Heart right ventricle (tissue), 16 donors: Measurements from ENCODE around the gene GIPC2. TPM values are rescaled to one million over a fixed set of nuclear protein-coding genes. Genes with fewer than 3 reads are reported as not detected.
"Not testable (repeated sequence)": the region's sequence is repeated elsewhere in the genome, so short reads cannot be mapped to it uniquely, and the experiment has no call there.

Source experiments
- ATAC-seq, 8 donors: fragments of 200-7000 bp; cut with Tn5 transposase; one replicate each; pipeline ENCODE4 v1.9.1; 2020; ENCODE audit warnings: mild to moderate bottlenecking in 8 of 8, moderate library complexity in 8 of 8, moderate number of reproducible peaks in 1 of 8
- DNase-seq, 2 donors: peaks; one replicate each; pipeline ENCODE4 v3.0.0-alpha.2; 2020
- H3K27ac ChIP-seq, 10 donors: fragments of 200-600 bp; sonication (generic) in 2 of 10; one replicate each; pipeline versions ENCODE4 v1.5.0 to v1.8.0; 2020 to 2022; ENCODE audit warnings: mild to moderate bottlenecking in 3 of 10
- H3K27me3 ChIP-seq, 7 donors: fragments of 200-600 bp; one replicate each; pipeline ENCODE4 v1.8.0; 2021 to 2022; ENCODE audit warnings: mild to moderate bottlenecking in 2 of 7
- H3K36me3 ChIP-seq, 9 donors: fragments of 200-600 bp; sonication (generic) in 1 of 9; one replicate each; pipeline versions ENCODE4 v1.5.0 to v1.8.0; 2020 to 2022; ENCODE audit warnings: mild to moderate bottlenecking in 2 of 9
- H3K4me1 ChIP-seq, 9 donors: fragments of 200-600 bp; sonication (generic) in 1 of 9; one replicate each; pipeline versions ENCODE4 v1.5.0 to v1.8.0; 2020 to 2022; ENCODE audit warnings: mild to moderate bottlenecking in 4 of 9
- H3K4me3 ChIP-seq, 10 donors: fragments of 200-600 bp; sonication (generic) in 2 of 10; one replicate each; pipeline versions ENCODE4 v1.5.0 to v1.8.0; 2020 to 2022; ENCODE audit warnings: mild to moderate bottlenecking in 7 of 10, moderate library complexity in 2 of 10
- H3K9me3 ChIP-seq, 11 donors: fragments of 200-600 bp in 10 of 11; sonication (generic) in 2 of 11; one replicate each; pipeline versions ENCODE4 v1.5.0 to v1.8.0; 2013 to 2022; ENCODE audit warnings: mild to moderate bottlenecking in 2 of 11, control low read depth in 1 of 11, moderate library complexity in 1 of 11
- CTCF ChIP-seq, 9 donors: fragments of 200-600 bp; sonication (generic) in 2 of 9; IDR thresholded peaks; one replicate each; pipeline versions ENCODE4 v1.5.0 to v1.8.0; 2021 to 2022; ENCODE audit warnings: antibody characterized with exemption in 9 of 9, mild to moderate bottlenecking in 5 of 9, moderate library complexity in 1 of 9
- WGBS, 2 donors: extraction: QIAGEN DNeasy Blood & Tissue Kit; methylation state at CpG; one replicate each; pipeline ENCODE4 v1.1.7; 2013; ENCODE audit warnings: inconsistent platforms in 1 of 2; 5-methylcytosine and 5-hydroxymethylcytosine counted together
- intact Hi-C, 10 donors: fragments of 100-400 bp; cut with DNase I; formaldehyde crosslinking; loops; one replicate each; pipeline versions ENCODE4 v1.11.1 to v1.14.2; 2022
- polyA plus RNA-seq, 2 donors: library from polyadenylated mRNA; stranded (reverse); fragments of 200-250 nt; gene quantifications; one replicate each; pipeline ENCODE4 v1.2.3, GENCODE V29; 2013
- total RNA-seq, 10 donors: library from RNA; stranded (reverse); fragmentation: NEBNext Ultra II Directional in 3 of 10; extraction: Animal tissue kit (Norgen Biotek cat#: 25700) in 3 of 10; gene quantifications; one replicate each; pipeline versions ENCODE4 v1.2.1 to v1.2.4, GENCODE V29; 2021 to 2023
- donor health status: Arrhythmogenic right ventricular cardiomyopathy.
- donor health status: ischemic (EF 13 %, LVEDD 7.1; RV severe dilation, severe dysfunction).
- donor health status: healthy with polysubstance abuse.
- donor health status: DM: no; HTN: yes; CAD: no.
- donor health status: DM: no; HTN: no; CAD: no.
- donor health status: ischemic (EF 25% LVEDD 6.9; RV normal size, moderate dysfunction).
- donor health status: ischemic (EF 25% LVEDD 5.7; RV mildly dilated, moderate dysfunction).
- donor health status: healthy.
- donor health status: DM: yes; HTN: yes; CAD: no.
- donor health status: Ischemic cardiomyopathy.
- donor health status: ischemic (EF 35%, LVEDD 5.7; RV mildly dilated, moderate dysfunction).
- donor health status: nonischemic (EF 11% LVEDD 7.7; RV severe dilation, severe dysfunction).
- donor health status: DM: yes; HTN: yes; CAD: no.
- donor health status: PGD.
- donor health status: ischemic (EF 29% LVEDD 5.4; RV normal size, mild dysfunction).
- donor health status: nonischemic (EF 23%, LVEDD 6.1; RV moderate dilation, normal function).

The GIPC2 gene
- total and polyA plus RNA-seq, 12 donors = 1.3 to 7.4 (median 3.2) TPM

GRCh38 chr1:78102916-78103315 lies 57.1 kb downstream of the GIPC2 start:
- Histone ChIP-seq H3K4me3 (no peak overlapping the region), H3K4me1 (peaks cover 0 to 39% (median 21%) of the 10 kb centered on the region in 9 donors), H3K27ac (peak overlapping the region in 7 of 10 donors; percentile 5 to 79 (median 66)), H3K27me3 (no peaks in the 10 kb centered on the region), H3K36me3 (no peaks in the 10 kb centered on the region), H3K9me3 (no peaks in the 10 kb centered on the region)
- intact Hi-C loops = loop anchor here in 5 of 10 donors (5.0 to 10.0 kb wide), 4 partner anchors 51 to 98 kb away; partner anchors contain the start of genes GIPC2 (in 3 of the 5) and DNAJB4 (in 1 of the 5)
- ATAC-seq = peak in 2 of 8 donors; percentile 27 to 38
- TF ChIP-seq CTCF (IDR thresholded peaks at IDR 0.05) = no peak
- WGBS, 2 donors = 83 to 84% methylated on average over 2 of the region's 2 CpGs
- no peak for DNase-seq

GRCh38 chr1:78104322-78104721 lies 58.6 kb downstream of the GIPC2 start:
- DNase-seq = no peak
- TF ChIP-seq CTCF (IDR thresholded peaks at IDR 0.05) = no peak
- intact Hi-C loops = loop anchor here in 5 of 10 donors (5.0 to 10.0 kb wide), 4 partner anchors 52 to 100 kb away; partner anchors contain the start of genes GIPC2 (in 3 of the 5) and DNAJB4 (in 1 of the 5)
- Histone ChIP-seq H3K27me3 (no peaks in the 10 kb centered on the region), H3K9me3 (no peaks in the 10 kb centered on the region), H3K27ac (peak overlapping the region in 6 of 10 donors; percentile 11 to 79 (median 19)), H3K36me3 (no peaks in the 10 kb centered on the region), H3K4me3 (no peak overlapping the region), H3K4me1 (peaks cover 0 to 38% (median 21%) of the 10 kb centered on the region in 9 donors)
- ATAC-seq = peak in 1 of 8 donors; percentile 5

DNA sequence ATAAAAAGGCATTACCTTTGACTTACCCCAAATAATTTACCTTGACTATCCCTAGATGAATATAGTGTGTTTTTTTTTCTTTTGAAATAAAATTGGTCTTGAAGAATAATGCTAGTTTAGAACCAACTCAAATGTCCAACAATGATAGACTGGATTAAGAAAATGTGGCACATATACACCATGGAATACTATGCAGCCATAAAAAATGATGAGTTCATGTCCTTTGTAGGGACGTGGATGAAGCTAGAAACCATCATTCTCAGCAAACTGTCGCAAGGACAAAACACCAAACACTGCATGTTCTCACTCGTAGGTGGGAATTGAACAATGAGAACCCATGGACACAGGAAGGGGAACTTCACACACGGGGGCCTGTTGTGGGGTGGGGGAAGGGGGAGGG lies 63.9 kb downstream of the GIPC2 start:
- ATAC-seq, DNase-seq, H3K36me3 ChIP-seq, H3K27ac ChIP-seq, H3K4me3 ChIP-seq, H3K27me3 ChIP-seq, H3K9me3 ChIP-seq: not testable (repeated sequence)
- peaks cover 0 to 11% (median 5%) of the 10 kb centered on the region in 9 donors for H3K4me1 ChIP-seq
- intact Hi-C loops = loop anchor here (5.0 to 10.0 kb wide), 9 partner anchors 62 to 285 kb away; partner anchors contain the start of genes FUBP1 (in 5 of the 10), DNAJB4 (in 3 of the 10) and GIPC2 (in 3 of the 10)
- 85 to 92% methylated on average over 4 of the region's 4 CpGs for WGBS, 2 donors

DNA sequence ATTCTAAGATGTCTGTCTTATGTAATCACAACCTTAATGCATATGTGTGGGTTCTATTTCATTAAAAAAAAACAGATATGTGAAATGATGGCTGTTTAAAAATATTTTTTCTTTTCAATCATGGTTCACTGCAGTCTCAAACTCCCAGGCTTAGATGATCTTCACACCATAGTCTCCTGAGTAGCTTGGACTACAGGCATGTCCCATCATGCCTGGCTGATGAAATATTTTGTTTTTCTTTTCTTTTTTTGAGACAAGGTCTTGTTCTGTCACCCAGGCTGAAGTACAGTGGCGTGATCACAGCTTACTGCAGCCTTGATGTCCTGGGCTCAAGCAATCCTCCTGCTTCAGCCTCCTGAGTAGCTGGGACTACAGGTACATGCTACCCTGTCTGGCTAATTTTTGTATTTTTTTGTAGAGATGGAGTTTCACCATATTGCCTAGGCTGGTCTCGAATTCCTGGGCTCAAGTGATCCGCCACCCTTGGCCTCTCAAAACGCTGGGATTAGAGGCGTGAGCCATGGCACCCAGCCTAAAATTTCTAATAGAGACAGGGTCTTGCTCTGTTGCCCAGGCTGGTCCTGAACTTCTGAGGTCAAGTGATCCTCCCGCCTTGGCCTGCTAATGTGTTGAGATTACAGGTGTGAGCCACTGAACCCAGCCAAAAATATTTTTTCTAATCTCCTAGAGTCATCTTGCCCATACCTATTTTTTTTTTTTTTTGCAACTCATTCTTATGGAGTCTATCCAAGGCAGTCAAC lies 67.6 kb downstream of the GIPC2 start:
- ATAC-seq (peak in 1 of 8 donors; percentile 19), DNase-seq (no peak)
- Histone ChIP-seq H3K27me3 (no peaks in the 10 kb centered on the region), H3K4me3 (no peak overlapping the region), H3K4me1 (peaks cover 0 to 9% (median 5%) of the 10 kb centered on the region in 9 donors), H3K9me3 (no peaks in the 10 kb centered on the region), H3K36me3 (no peaks in the 10 kb centered on the region), H3K27ac (peak overlapping the region in 1 of 10 donors; percentile 51)
- no peak for TF ChIP-seq CTCF (IDR thresholded peaks at IDR 0.05)
- intact Hi-C loops = loop anchor here in 9 of 10 donors (5.0 to 10.0 kb wide), 8 partner anchors 66 to 289 kb away; partner anchors contain the start of genes FUBP1 (in 5 of the 9), DNAJB4 (in 2 of the 9) and GIPC2 (in 1 of the 9)
- WGBS, 2 donors = 82 to 85% methylated on average over 6 of the region's 6 CpGs
